Posterior cingulate gyrus (tissue), 11 donors: Measurements from ENCODE around the gene TMPRSS4.

Source experiments
- DNase-seq, 10 donors: peaks; one replicate each; pipeline versions ENCODE4 v3.0.0 to v3.0.0-alpha.2; 2020 to 2021; ENCODE audit warnings: mixed read lengths in 3 of 10
- intact Hi-C: fragments of 100-400 bp; cut with DNase I; formaldehyde crosslinking; loops from one replicate; pipeline ENCODE4 v1.15.1; 2023

The TMPRSS4 gene

DNA sequence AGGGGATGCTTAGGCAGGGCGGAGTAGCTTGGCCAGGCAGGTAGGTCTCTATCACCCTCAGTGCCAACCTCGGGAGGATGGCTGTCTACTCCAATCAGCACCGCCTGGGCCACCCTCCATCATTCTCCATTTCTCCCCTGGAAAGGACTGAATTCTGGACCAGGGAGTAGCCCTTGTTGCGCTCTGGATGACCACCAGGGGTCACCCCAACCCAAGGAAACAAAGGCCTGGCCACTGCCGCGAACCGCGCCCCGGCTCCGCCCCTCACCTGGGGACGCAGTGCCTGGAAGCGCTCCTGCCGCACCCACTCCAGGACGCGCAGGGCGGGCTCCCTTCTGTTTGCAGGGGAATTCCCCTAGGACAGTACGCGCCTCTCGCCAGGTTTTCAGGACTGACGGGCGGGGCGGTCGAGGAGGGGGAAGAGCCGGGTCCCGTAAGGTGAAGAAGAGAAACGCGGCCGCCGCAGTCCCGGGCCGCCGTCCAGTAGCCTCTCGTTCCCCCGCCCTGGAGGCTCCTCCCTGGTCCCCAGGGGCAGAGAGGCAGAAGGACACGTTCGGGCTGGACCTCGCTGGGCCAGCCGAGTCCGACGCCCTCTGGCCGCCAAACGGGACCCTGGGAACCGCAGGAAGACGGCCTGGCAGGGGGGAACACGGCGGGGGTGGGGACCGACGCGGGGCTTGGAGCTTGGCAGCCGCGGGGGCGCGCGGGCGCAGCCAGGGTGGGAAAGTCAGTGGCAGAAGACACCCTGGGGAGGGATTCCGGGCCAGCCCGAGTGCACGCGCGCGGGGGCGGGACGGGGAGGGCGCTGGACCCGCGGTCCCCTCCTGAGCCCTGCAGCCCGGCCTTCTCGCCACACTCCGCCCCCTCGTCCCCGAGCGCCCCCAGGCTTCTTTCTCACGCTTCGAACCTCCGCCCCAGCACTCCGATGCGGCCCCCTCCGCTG lies 68.7 kb downstream of the TMPRSS4 start:
- DNase-seq, result peak; percentile 74 to 97 (median 86)
- intact Hi-C loops, result loop anchor here (1.0 to 5.0 kb wide), 4 partner anchors 26 to 422 kb away; partner anchors contain the start of gene IFT46

DNA sequence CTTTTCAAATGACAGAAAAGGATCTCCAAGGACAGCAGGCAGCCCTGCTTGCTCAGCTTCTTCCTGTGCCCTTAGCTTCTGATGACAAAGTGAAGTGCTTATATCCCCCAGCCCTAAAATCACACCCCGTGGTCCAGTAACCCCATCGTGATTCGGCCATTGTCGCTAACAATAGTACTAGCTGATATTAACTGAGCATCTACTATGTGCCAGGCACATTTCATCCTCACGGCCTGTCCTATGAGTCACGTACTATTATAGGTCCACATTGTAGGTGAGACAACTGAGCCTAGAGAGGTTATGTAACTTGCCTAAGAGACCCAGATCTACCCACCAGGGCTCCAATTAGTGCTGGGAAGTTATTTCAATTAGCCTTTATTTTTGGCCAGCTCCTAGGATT lies 69.7 kb downstream of the TMPRSS4 start:
- intact Hi-C loops, result loop anchor here (5.0 kb wide), 2 partner anchors 341 to 421 kb away; partner anchors contain the start of gene IFT46
- no peak for DNase-seq

DNA sequence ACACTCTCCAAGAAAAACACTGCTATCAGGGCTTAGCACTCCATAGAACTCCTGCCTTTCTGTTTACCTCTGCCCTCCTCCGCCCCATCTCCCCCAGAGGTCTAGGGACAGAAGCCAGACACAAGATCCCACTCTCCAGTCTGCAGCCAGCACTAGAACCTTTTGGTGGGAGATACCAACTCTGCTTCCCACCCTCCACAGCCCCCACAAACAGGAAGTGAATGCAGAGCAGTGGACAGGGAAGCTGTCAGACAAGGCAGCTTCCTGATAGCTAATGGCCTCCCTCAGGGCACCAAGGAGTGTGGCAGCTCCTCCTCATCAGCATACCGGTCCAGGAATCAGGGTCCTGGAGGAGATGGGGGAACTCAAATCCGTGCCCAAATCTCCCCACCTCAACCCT lies 70.6 kb downstream of the TMPRSS4 start:
- intact Hi-C loops, result loop anchor here (5.0 kb wide), 2 partner anchors 340 to 420 kb away; partner anchors contain the start of gene IFT46
- DNase-seq, result peak in 2 of 10 donors; percentile 5 to 36

DNA sequence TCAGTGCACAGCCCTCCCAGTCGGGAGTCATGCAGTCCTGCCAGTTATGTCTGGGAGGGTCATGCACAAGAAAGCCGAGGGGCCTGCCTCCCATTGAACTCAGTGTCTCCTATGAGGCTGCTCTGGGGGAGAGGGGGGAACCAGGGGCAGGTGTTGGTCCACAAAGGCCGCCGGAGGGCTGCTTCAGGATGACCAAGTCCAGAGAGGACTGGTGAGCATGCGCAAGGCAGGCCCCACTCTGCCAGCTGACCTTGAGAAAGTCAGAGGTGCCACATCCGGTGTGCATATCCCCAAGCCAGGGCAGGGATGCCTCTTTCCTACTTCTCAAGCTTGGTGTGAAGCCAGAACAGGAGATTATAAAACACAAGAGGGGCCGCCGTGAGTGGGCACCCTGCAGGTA lies 71.4 kb downstream of the TMPRSS4 start:
- peak in 3 of 10 donors; percentile 59 to 72 (median 60) for DNase-seq
- intact Hi-C loops, result loop anchor here (5.0 kb wide), 2 partner anchors 339 to 419 kb away; partner anchors contain the start of gene IFT46

DNA sequence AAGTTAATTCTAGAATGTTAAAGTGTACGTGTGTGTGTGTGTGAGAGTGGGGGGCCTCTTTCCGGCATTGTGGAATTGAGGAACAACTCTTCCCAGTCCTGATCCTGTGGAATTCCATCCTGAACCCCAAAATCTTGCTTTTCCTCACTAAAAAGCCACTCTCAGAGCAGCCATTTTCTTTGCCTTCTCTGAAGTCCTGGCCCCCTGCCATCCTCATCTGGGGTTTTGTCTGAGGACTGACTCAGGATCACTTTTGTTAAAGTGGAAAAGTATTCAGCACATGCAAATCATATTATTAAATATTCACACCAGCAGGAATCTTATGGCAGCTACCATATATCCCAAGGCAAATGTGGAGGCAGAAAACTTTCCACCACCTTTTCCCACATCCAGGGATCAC lies 72.0 kb downstream of the TMPRSS4 start:
- DNase-seq, result peak in 3 of 10 donors; percentile 33 to 43 (median 39)
- intact Hi-C loops, result loop anchor here (5.0 kb wide), 2 partner anchors 338 to 418 kb away; partner anchors contain the start of gene IFT46

DNA sequence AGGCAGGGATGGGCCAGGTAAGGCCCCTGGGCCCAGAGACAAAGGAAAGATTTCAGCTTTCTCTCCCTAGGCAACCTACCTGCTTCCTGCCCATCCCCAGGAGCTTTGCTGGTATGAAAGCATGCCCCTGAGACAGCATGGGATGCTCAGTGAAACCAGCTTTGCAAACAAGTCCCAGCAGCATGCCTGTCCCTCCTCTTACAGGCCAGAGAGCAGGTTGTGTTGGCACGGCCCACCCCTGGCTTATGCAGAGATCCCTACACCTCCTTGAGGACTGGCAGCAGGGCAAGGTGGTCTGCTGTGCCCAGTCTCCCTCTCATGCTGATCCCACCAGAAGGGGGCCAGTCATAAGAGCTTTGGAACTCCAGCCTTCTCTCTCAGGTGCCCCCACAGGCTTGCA lies 72.6 kb downstream of the TMPRSS4 start:
- intact Hi-C loops, result loop anchor here (5.0 kb wide), 2 partner anchors 338 to 418 kb away; partner anchors contain the start of gene IFT46
- DNase-seq, result peak in 3 of 10 donors; percentile 14 to 49 (median 29)

DNA sequence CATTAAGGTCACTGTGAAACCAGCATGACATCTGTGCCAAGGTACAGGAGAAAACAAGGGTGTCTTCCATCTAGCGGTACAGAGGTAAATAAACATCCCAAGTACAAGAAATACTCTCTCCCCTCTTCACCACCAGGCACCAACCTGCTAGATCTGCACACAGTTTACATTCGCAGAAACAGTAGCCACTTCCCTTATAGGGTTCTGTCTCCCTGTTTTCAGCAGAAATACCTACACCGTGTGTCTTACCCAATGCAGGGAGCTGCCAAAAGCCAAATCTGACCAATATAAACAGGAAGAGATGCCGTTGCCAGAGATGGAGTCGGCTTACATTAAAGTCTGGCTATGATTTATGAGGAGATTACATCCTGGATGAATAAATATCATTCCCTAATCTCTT lies 74.6 kb downstream of the TMPRSS4 start:
- intact Hi-C loops, result no loop called here
- DNase-seq, result peak in 2 of 10 donors; percentile 2 to 3

DNA sequence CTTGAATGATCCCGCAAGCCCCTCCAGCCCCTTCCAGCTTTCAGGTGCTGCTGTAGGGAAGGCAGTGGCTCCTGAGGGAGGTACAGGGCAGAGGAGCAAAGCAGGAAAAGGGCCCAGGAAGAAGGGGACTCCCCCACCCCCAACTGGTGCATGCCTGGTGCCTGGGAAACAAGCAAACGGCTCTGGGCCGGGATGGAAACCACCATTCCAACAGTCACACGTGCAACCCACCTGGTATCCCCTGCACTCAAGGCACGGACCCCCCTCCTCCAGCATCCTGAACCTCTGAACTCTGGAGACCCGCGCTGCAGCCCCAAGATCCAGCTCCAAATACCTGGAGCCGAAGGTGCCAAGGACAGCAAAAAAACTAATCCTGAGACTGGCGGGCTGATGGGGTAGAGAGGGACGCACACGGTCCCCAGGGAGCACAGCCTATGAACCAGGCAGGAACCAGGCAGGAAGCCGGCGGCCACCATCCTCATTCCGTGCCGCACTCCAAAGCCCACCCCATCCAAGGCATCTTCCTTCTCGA lies 75.2 kb downstream of the TMPRSS4 start:
- peak in 2 of 10 donors; percentile 40 to 65 for DNase-seq
- intact Hi-C loops, result no loop called here

DNA sequence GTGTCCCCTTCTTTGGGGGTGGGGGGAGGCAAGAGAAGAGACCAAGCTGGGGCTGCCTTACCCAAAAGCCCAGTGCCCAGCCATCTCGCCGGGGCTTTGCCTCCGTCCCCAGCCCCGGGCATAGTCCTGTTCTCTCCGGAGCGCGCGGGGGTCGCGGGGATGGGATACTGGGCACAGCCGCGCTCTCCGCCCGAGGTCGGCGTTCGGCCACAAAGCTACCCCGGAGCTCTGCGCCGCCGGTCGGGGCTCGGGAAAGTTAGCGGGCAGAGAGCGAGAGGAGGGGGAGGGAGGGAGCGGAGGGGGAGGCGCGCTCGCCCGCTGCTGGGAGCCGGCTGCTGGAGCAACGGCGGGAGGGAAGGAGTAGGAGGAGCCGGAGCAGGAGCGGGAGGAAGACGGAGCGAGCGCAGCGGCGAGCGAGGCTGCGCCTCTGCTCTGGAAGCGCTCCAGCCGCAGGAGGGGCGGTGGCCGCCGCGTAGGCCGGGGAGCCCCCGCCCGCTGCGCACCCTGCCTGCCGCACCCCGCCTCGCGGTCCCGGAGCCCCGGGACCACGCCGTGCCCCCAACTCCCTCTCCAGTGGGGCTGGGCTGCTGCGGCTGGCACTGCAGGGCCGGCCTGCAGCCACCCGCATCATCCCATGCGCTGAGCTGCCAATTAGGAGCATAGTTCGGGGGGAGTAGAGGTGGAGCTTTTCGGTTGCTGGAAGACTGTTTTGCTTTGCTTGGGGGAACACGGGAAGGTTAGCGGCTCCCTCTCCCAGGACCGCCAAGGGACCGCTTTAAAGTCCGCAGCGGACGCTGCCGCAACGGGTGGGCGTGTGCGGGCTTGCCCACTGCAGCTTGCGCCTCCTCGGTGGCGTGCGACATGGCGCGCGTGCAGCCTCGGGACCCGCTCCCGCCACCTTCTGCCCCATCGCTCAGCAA lies 75.9 kb downstream of the TMPRSS4 start, which contains the start of gene SCN4B:
Gene SCN4B, minus strand, starts transcription at position 272 of the 920 bp plus-strand sequence. Its CDS starts 150 bp downstream, at position 122.
- intact Hi-C loops, result no loop called here
- peak in 9 of 10 donors; percentile 62 to 96 (median 72) for DNase-seq

DNA sequence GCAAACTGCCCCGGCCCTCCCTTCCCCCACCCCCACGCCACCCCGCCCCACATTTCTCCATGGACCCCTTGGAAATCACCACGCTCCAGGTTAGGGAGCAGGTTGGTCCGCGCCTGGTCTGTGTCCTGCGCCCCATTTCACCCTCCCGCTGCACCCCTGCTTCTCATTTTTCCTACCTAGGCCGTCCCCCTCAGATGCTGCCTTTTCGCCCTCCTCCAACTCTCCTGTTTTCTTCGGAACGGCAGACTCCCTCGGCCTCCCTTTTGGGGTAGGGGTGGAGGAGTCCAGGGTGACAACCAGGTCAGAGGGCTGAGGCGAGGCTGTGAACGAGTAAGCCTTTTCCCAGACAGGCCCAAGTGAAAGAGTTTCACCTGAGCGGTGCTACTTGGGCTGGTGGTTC lies 76.6 kb downstream of the TMPRSS4 start:
- intact Hi-C loops, result no loop called here

DNA sequence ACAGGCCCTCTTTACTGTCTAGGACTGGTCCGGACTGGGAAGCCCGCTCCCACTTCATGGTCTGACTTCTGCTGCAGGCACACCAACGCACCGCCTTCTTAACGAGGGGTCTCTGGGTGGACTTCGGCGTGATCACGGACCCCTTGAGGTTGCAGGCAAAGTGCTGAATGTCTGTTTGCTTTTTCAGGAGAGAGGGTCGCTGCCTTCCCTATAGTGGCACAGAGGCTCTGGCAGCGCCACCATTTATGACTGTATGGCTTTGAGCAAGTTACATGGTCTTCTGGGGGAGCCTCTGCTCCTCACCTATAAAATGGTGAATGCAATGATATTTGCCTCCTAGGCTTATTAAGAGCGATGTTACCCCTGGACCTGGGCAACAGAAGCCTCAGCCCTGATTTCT lies 77.1 kb downstream of the TMPRSS4 start:
- intact Hi-C loops, result no loop called here
- DNase-seq, result peak in 1 of 10 donors; percentile 63

More for the DNA sequence above, 76.6 kb downstream of the TMPRSS4 start:
- DNase-seq, result peak in 2 of 10 donors; percentile 39 to 53

DNA sequence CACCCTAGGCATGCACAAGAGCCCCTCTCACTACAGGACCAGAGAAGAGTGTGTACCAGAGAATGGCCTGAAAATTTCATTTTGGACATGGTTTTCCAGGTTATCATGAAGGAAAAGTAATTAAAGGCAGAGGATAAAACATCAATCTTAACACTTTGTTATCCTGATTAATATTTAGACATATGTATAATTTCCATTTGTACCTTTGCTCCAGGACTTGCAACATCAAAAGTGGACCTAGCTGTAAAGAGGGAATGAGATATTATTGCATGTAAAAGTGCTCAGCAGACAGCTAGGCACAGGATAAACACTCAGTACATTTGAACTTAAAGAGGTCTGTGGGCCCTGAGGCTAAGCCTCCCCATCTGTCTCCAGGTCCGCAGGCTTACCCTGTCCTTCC lies 77.8 kb downstream of the TMPRSS4 start:
- intact Hi-C loops, result no loop called here
- no peak for DNase-seq

DNA sequence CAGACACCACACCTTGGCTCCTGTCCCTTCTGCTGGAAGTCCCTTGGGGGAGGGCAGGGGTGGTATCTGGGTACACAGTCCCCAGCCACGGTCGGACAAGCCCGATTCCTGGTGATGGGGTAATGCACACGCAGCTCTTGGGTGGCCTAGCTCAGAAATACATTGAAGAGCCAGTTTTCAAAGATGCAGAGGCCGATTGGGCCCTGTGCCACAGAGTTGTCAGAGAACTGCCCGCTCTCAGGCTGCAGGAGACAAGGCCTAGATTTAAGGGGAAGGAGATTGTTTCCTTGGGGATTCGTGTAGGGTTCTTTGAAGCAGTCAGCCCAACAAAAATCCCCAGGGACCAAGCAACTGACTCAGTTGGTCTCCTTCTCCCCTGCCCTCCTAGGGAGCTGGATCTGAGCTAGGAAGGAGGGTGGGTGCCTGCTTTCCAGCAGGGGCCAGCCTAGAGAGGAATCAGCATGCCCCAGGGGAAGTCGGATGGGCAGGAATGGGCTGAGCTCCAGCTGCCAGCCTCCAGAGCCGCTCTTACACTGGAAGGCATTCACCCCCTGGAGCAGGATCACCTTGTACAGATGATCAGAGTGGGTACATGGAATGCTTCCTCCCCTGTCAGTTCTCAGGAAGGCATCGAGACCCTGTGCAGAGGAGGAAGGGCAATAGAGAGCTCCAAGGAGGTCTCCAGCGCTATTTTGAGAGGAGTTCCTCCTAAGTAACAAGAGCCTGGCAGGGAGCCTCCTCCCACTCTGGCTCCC lies 79.1 kb downstream of the TMPRSS4 start:
- DNase-seq, result peak in 2 of 10 donors; percentile 62 to 75
- intact Hi-C loops, result no loop called here

DNA sequence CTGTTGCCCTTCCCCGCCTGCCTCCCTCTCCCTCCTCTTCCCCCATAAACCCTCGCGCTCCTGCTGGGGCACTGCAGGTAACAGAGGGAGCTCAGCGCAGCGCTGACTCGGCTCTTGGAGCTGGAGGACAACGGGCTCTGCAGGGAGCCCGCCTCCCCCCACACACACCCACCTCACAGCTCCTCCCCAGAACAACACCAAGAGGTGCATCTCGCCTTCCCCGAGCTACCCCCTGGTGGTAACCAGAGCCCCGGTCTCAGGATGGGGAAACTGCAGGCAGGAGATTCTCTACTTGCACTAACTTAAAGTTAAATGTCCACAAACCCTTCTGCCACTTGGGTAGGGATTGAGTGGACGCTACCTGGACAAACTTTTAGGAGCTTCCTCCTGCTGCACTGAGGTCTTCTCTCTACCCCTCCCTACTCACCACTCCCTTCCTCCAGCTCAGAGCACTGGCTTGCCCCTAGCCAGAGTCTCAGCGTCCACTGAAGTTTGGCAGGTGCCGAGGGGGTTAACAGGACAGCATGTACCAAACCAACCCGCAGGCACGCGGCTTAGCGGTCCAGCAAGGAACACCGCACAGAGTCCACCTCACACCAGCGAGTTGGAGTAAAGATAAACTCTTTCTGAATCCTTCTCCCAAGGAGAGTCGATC lies 79.8 kb downstream of the TMPRSS4 start:
- intact Hi-C loops, result no loop called here
- peak in 4 of 10 donors; percentile 41 to 87 (median 65) for DNase-seq

DNA sequence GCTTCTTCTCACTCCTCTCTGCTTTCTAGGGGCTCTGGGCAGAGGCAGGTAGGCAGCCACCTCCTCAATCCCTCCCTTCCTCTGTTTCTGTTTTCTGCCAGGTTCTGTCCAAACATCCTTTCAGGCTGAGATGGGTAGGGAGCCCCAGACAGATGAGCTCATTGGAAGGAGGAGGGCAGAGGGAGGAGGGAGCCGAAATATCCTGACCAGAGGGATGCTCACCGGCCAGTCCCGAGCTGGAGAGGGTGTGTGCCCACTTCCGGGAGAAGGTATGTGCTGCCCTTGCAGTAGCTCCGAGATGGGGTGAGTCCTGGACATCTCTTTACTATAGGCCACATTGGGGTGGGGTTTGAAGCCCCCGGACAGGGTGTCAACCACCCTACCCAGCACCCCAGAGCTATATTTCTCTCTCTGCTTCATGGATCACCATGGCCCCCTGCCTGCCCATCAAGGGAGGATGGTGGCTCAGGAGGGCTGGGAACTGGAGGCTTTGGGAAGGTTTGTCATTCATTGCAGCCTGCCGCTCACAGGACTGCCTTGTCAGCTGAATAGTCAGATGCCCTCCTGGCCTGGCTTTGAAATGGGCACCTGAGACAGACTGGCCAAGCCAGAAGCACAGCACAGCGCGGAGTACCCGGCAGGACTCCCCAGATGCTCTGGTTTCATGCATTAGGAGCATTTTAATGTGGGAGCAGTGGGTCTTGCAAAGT lies 80.5 kb downstream of the TMPRSS4 start:
- DNase-seq, result peak in 2 of 10 donors; percentile 48 to 80

DNA sequence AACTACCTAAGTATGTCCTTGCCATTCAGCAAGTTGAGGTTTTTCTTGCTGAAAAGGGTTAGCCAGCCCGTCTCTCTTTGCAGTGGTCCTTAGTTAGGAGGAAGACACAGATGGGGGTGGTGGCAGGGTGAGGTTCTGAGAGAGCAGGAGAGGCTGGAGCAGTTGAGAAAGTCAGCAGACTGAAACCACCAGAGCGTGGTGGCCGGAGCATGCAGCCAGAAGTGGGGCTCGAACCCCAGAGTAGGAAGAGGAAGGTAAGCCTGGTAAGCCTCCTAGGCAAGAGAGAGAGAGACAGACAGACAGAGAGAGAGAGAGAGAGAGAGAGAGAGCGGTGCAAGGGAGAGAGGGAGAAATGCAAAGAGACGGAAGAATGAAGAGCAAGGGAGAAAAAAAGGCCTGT lies 84.9 kb downstream of the TMPRSS4 start:
- intact Hi-C loops, result no loop called here
- peak in 2 of 10 donors; percentile 3 to 60 for DNase-seq

More for the DNA sequence above, 80.5 kb downstream of the TMPRSS4 start:
- intact Hi-C loops, result no loop called here

DNA sequence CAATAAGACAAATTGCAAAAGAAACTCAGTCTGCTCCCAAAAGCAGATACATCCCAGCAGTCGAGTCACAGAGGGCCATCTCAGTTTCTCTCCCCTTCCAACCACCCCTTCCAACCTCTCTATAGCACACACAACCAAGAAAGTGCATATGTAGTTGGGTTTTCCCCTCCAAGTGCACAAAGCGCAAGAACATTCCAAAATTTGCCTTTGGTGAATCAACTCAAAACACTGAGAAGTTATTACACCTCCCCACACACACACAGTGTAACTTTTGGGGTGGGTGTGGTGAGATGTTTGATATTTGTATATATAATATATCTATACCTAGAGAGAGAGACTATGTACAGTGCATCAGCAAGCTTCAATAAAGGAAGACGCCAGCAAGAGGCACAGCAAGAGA lies 86.0 kb downstream of the TMPRSS4 start:
- peak in 1 of 10 donors; percentile 7 for DNase-seq
- intact Hi-C loops, result no loop called here

DNA sequence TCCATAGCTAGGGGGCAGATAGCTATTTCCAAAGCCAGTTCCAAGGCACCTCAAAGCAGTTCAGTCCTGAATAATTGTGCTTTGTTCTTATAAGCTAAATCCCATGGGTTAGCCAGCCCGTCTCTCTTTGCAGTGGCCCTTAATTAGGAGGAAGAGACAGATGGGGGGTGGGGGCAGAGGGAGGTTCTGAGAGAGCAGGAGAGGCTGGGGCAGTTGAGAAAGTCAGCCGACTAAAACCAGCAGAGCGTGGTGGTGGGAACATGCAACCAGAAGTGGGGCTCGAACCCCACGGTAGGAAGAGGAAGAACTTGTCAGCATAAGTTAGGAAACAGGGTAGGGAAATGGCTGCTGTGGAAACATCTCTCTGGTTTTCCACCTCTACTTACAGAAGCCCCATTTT lies 86.6 kb downstream of the TMPRSS4 start:
- intact Hi-C loops, result no loop called here
- DNase-seq, result peak in 1 of 10 donors; percentile 22
